ENCODE data around the gene OAF.
A peak's percentile ranks its signal among the peaks of the same experiment; 100 is the strongest.
"Not testable (repeated sequence)": the region's sequence is repeated elsewhere in the genome, so short reads cannot be mapped to it uniquely, and the experiment has no call there.

The OAF gene

DNA sequence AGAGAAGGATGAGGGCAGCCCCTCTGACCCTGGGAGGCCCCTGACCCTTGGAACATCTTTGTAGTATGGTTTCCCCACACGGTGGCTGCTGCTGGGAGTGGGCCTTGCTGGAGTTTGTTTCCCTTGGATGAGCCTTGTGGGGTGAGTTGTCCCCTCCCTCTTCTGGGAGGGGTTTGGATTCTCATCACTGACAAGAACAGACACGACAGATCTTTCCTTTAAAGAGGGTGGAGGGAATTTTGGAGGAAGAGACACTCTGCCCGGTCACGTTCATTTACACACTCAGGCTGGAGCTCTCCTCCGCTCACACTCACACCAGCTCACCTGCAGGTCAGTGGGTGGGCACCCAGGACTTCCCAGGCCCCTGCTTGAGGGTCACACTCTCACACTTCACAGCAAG, 60.8 kb downstream of the OAF start:
- no peak for DNase-seq (ENCODE audit: low spot score)

- peak; percentile 78 for DNase-seq (ENCODE audit: low spot score)
Observed at GRCh38 chr11:120272303-120272702, 61.5 kb downstream of the OAF start.

GRCh38 chr11:120273432-120273831, 62.6 kb downstream of the OAF start:
- no peak for DNase-seq (ENCODE audit: low spot score)

- DNase-seq (ENCODE audit: low spot score): not testable (repeated sequence)
Observed at GRCh38 chr11:120273956-120274355, 63.1 kb downstream of the OAF start.

- DNase-seq (ENCODE audit: low spot score): no peak
Observed at GRCh38 chr11:120279502-120279901, 68.7 kb downstream of the OAF start.

All from hepatic stellate cell (primary cell).